ENCODE results near the gene CDK14.

GRCh38 chr7:90677486-90678404 is 81.6 kb downstream of the CDK14 start:
- TF ChIP-seq, protein P1, sequence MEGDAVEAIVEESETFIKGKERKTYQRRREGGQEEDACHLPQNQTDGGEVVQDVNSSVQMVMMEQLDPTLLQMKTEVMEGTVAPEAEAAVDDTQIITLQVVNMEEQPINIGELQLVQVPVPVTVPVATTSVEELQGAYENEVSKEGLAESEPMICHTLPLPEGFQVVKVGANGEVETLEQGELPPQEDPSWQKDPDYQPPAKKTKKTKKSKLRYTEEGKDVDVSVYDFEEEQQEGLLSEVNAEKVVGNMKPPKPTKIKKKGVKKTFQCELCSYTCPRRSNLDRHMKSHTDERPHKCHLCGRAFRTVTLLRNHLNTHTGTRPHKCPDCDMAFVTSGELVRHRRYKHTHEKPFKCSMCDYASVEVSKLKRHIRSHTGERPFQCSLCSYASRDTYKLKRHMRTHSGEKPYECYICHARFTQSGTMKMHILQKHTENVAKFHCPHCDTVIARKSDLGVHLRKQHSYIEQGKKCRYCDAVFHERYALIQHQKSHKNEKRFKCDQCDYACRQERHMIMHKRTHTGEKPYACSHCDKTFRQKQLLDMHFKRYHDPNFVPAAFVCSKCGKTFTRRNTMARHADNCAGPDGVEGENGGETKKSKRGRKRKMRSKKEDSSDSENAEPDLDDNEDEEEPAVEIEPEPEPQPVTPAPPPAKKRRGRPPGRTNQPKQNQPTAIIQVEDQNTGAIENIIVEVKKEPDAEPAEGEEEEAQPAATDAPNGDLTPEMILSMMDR (IDR thresholded peaks at IDR 0.05; ENCODE audit: extremely low read depth in 1 of 2, insufficient read depth in 1 of 2, low read depth in 1 of 2, low read length in 2 of 2) = no peak
- no peak for TF ChIP-seq POLR2A (IDR thresholded peaks at IDR 0.05; ENCODE audit: low read depth, low read length)
